A673 (cell line): ENCODE data around the gene ZC3H7B. TPM values are rescaled to one million over a fixed set of nuclear protein-coding genes. Genes with fewer than 3 reads are reported as not detected.

Source experiments
- BruUV-seq: library from RNA; stranded (reverse); fragments of 400-500 nt; replicated peaks from 2 replicates; lab custom pipeline; 2021; lab: Mats Ljungman, UMichigan
- CTCF ChIA-PET: fragments of 300-600 bp; sonication (Branson Sonifier 250); formaldehyde crosslinking; loops from one replicate; lab custom pipeline; 2022; ENCODE audit warnings: antibody characterized with exemption; lab: Charles Lee
- POLR2A ChIA-PET: fragments of 300-600 bp; sonication (Branson Sonifier 250); formaldehyde crosslinking; loops from one replicate; lab custom pipeline; 2022; ENCODE audit warnings: antibody characterized with exemption; ENCODE audit not compliant: low non-redundant PET; lab: Charles Lee
- DNase-seq: peaks from one replicate; pipeline ENCODE4 v3.0.0-alpha.2; 2015; ENCODE audit warnings: low spot score
- H3K27ac ChIP-seq: fragments of 200-600 bp; sonication (generic); 2 replicates; pipeline ENCODE4 v1.5.1; 2016; ENCODE audit warnings: mixed run types, low read depth, mild to moderate bottlenecking, mixed read lengths, antibody characterized with exemption, low read length; ENCODE audit not compliant: poor library complexity, severe bottlenecking
- H3K27me3 ChIP-seq: fragments of 200-600 bp; sonication (generic); replicated peaks from 2 replicates; pipeline ENCODE4 v1.6.1; 2017; ENCODE audit warnings: mixed run types, low read depth, mild to moderate bottlenecking, mixed read lengths, antibody characterized with exemption, low read length; ENCODE audit not compliant: insufficient read depth, poor library complexity
- H3K36me3 ChIP-seq: fragments of 200-600 bp; sonication (generic); 2 replicates; pipeline ENCODE4 v1.6.1; 2016; ENCODE audit warnings: mixed run types, mild to moderate bottlenecking, mixed read lengths, antibody characterized with exemption, low read length; ENCODE audit not compliant: insufficient read depth, poor library complexity, severe bottlenecking
- H3K4me1 ChIP-seq: fragments of 200-600 bp; sonication (generic); 2 replicates; pipeline ENCODE4 v1.6.1; 2017; ENCODE audit warnings: mixed run types, mild to moderate bottlenecking, mixed read lengths, antibody characterized with exemption, low read length; ENCODE audit not compliant: insufficient read depth, poor library complexity, severe bottlenecking
- H3K4me3 ChIP-seq: fragments of 200-600 bp; sonication (generic); 2 replicates; pipeline ENCODE4 v1.5.1; 2016; ENCODE audit warnings: low read depth, mixed run types, mild to moderate bottlenecking, mixed read lengths, low read length; ENCODE audit not compliant: poor library complexity, severe bottlenecking
- H3K9me3 ChIP-seq: fragments of 200-600 bp; sonication (generic); 2 replicates; pipeline ENCODE4 v1.6.1; 2016; ENCODE audit warnings: mixed run types, low read depth, mild to moderate bottlenecking, mixed read lengths, antibody characterized with exemption, low read length; ENCODE audit not compliant: poor library complexity, severe bottlenecking
- CTCF ChIP-seq: fragments of 300-800, 200-600 bp; sonication (generic); conservative IDR thresholded peaks from 2 replicates; pipeline ENCODE4 v1.5.1; 2017; ENCODE audit warnings: low read depth, mild to moderate bottlenecking, antibody characterized with exemption, low read length, moderate library complexity, mixed read lengths
- EZH2 ChIP-seq: fragments of 200-600 bp; sonication (generic); IDR thresholded peaks from 2 replicates; pipeline ENCODE4 v1.6.1; 2017; ENCODE audit warnings: borderline replicate concordance, low read depth, mild to moderate bottlenecking, mixed read lengths, antibody characterized with exemption, low read length; ENCODE audit not compliant: poor library complexity, severe bottlenecking
- intact Hi-C: fragments of 100-400 bp; cut with micrococcal nuclease; formaldehyde crosslinking; loops from one replicate; pipeline ENCODE4 v1.10.0; 2022; ENCODE audit not compliant: unreplicated experiment
- total RNA-seq: library from RNA; stranded (reverse); gene quantifications from 2 replicates; pipeline ENCODE4 v1.2.3, GENCODE V29; 2021

The ZC3H7B gene
- total RNA-seq, 1 experiment from 2014 or later = 90.4 TPM

- POLR2A ChIA-PET = no interaction called here
- no peak overlapping the region for H3K4me3 ChIP-seq
- H3K9me3 ChIP-seq = no peaks in the 10 kb centered on the region
- H3K36me3 ChIP-seq = peaks cover 47% of the 10 kb centered on the region
- intact Hi-C loops = no loop called here
- H3K27me3 ChIP-seq = no peaks in the 10 kb centered on the region
- CTCF ChIA-PET = no interaction called here
- BruUV-seq = no TSS peak
- TF ChIP-seq EZH2 (no peak), CTCF (no peak)
- DNase-seq = no peak
- no peak overlapping the region for H3K27ac ChIP-seq
- H3K4me1 ChIP-seq = no peaks in the 10 kb centered on the region
Observed at GRCh38 chr22:41356430-41357028, 55.2 kb downstream of the ZC3H7B start.

- no TSS peak for BruUV-seq
- no peak overlapping the region for H3K4me3 ChIP-seq
- no peak for DNase-seq
- peaks cover 40% of the 10 kb centered on the region for H3K36me3 ChIP-seq
- CTCF ChIA-PET = no interaction called here
- intact Hi-C loops = no loop called here
- no peaks in the 10 kb centered on the region for H3K9me3 ChIP-seq
- POLR2A ChIA-PET = no interaction called here
- TF ChIP-seq EZH2 (no peak), CTCF (no peak)
- no peak overlapping the region for H3K27ac ChIP-seq
- H3K27me3 ChIP-seq = no peaks in the 10 kb centered on the region
- no peaks in the 10 kb centered on the region for H3K4me1 ChIP-seq
Observed at GRCh38 chr22:41357191-41357590, 55.9 kb downstream of the ZC3H7B start.

- no peak for DNase-seq
- no peaks in the 10 kb centered on the region for H3K27me3 ChIP-seq
- TF ChIP-seq EZH2 = no peak
- TF ChIP-seq CTCF = no peak
- H3K4me3 ChIP-seq = no peak overlapping the region
- no peaks in the 10 kb centered on the region for H3K9me3 ChIP-seq
- ChIA-PET POLR2A (no interaction called here), CTCF (no interaction called here)
- no peak overlapping the region for H3K27ac ChIP-seq
- no TSS peak for BruUV-seq
- H3K4me1 ChIP-seq = no peaks in the 10 kb centered on the region
- intact Hi-C loops = no loop called here
- peaks cover 31% of the 10 kb centered on the region for H3K36me3 ChIP-seq
Observed at GRCh38 chr22:41358927-41359326, 57.6 kb downstream of the ZC3H7B start.
